GM23338 (cell line): Measurements from ENCODE around the gene IL20RB. TPM values are rescaled to one million over a fixed set of nuclear protein-coding genes. Genes with fewer than 3 reads are reported as not detected.

Experiments
- ATAC-seq: fragments of 200-7000 bp; cut with Tn5 transposase; 3 replicates; pipeline ENCODE4 v1.9.1; 2020
- DNase-seq: peaks from one replicate; pipeline ENCODE4 v3.0.0-alpha.2; 2015; ENCODE audit warnings: low spot score
- H2AFZ ChIP-seq: fragments of 200-600 bp; sonication (generic); 2 replicates; pipeline ENCODE4 v1.8.0; 2016; ENCODE audit warnings: antibody characterized with exemption, mild to moderate bottlenecking, moderate library complexity
- H3F3A ChIP-seq: fragments of 200-600 bp; sonication (generic); replicated peaks from 2 replicates; pipeline ENCODE4 v1.8.0; 2017; ENCODE audit warnings: antibody characterized with exemption, mixed run types, low read depth
- H3K27ac ChIP-seq: fragments of 200-600 bp; sonication (generic); 2 replicates; pipeline ENCODE4 v1.6.1; 2016; ENCODE audit warnings: low read depth
- H3K27me3 ChIP-seq: fragments of 200-600 bp; sonication (generic); 2 replicates; pipeline ENCODE4 v1.8.0; 2016; ENCODE audit warnings: mild to moderate bottlenecking, mixed run types, moderate library complexity; ENCODE audit not compliant: insufficient read depth
- H3K36me3 ChIP-seq: fragments of 200-600 bp; sonication (generic); 2 replicates; pipeline ENCODE4 v1.8.0; 2016; ENCODE audit warnings: mild to moderate bottlenecking; ENCODE audit not compliant: insufficient read depth
- H3K4me1 ChIP-seq: fragments of 200-600 bp; sonication (generic); 2 replicates; pipeline ENCODE4 v1.8.0; 2016; ENCODE audit warnings: mild to moderate bottlenecking, moderate library complexity; ENCODE audit not compliant: insufficient read depth
- H3K4me2 ChIP-seq: fragments of 200-600 bp; sonication (generic); 2 replicates; pipeline ENCODE4 v1.7.1; 2017; ENCODE audit warnings: mixed run types
- H3K4me3 ChIP-seq: fragments of 200-600 bp; sonication (generic); 2 replicates; pipeline ENCODE4 v1.6.1; 2016; ENCODE audit warnings: mixed run types
- H3K79me2 ChIP-seq: fragments of 200-600 bp; sonication (generic); replicated peaks from 2 replicates; pipeline ENCODE4 v1.8.0; 2017; ENCODE audit warnings: mild to moderate bottlenecking; ENCODE audit not compliant: insufficient read depth
- H3K9me2 ChIP-seq: fragments of 200-600 bp; sonication (generic); 2 replicates; pipeline ENCODE4 v1.8.0; 2017; ENCODE audit not compliant: insufficient read depth
- H4K20me1 ChIP-seq: fragments of 200-600 bp; sonication (generic); replicated peaks from 2 replicates; pipeline ENCODE4 v1.8.0; 2017; ENCODE audit warnings: mild to moderate bottlenecking; ENCODE audit not compliant: insufficient read depth
- H3K27ac Mint-ChIP-seq: 2 replicates; pipeline ENCODE4 v1.8.0; 2020; ENCODE audit warnings: inconsistent platforms, mild to moderate bottlenecking, moderate library complexity, mixed read lengths
- H3K27me3 Mint-ChIP-seq: 3 replicates; pipeline ENCODE4 v1.8.0; 2022; ENCODE audit warnings: low read depth, mild to moderate bottlenecking, moderate library complexity, mixed read lengths, inconsistent platforms; ENCODE audit not compliant: insufficient read depth, poor library complexity
- H3K36me3 Mint-ChIP-seq: 3 replicates; pipeline ENCODE4 v1.8.0; 2021; ENCODE audit warnings: low read depth, mild to moderate bottlenecking, inconsistent platforms, moderate library complexity, mixed read lengths
- H3K4me1 Mint-ChIP-seq: 3 replicates; pipeline ENCODE4 v1.8.0; 2020; ENCODE audit warnings: mild to moderate bottlenecking, inconsistent platforms, mixed read lengths
- H3K4me3 Mint-ChIP-seq: 3 replicates; pipeline ENCODE4 v1.8.0; 2021; ENCODE audit warnings: moderate library complexity, mild to moderate bottlenecking, inconsistent platforms, mixed read lengths
- H3K9me3 Mint-ChIP-seq: 3 replicates; pipeline ENCODE4 v1.8.0; 2020; ENCODE audit warnings: moderate library complexity, mild to moderate bottlenecking, inconsistent platforms, mixed read lengths
- CREB1 ChIP-seq: fragments of 250-450 bp; sonication (Bioruptor Pico); IDR thresholded peaks from 2 replicates; pipeline ENCODE4 v1.5.0; 2020; ENCODE audit warnings: low read depth, mild to moderate bottlenecking, moderate library complexity
- EZH2phosphoT487 ChIP-seq: fragments of 200-600 bp; sonication (generic); IDR thresholded peaks from one replicate; pipeline ENCODE4 v1.8.1; 2018; ENCODE audit warnings: antibody characterized with exemption; ENCODE audit not compliant: unreplicated experiment
- JUNB ChIP-seq: IDR thresholded peaks from one replicate; pipeline ENCODE4 v1.6.1; 2016; ENCODE audit warnings: antibody characterized with exemption; ENCODE audit not compliant: unreplicated experiment
- POLR2AphosphoS5 ChIP-seq: IDR thresholded peaks from 2 replicates; pipeline ENCODE4 v1.6.1; 2016; ENCODE audit warnings: antibody characterized with exemption, low read depth
- STAT1 ChIP-seq: IDR thresholded peaks from one replicate; pipeline ENCODE4 v1.6.1; 2016; ENCODE audit warnings: antibody characterized with exemption; ENCODE audit not compliant: unreplicated experiment
- ZNF114 ChIP-seq: fragments of 250-450 bp; sonication (Bioruptor Pico); IDR thresholded peaks from 2 replicates; pipeline ENCODE4 v1.5.0; 2020; ENCODE audit warnings: mild to moderate bottlenecking, moderate library complexity
- ZNF331 ChIP-seq: fragments of 250-450 bp; sonication (Bioruptor Pico); IDR thresholded peaks from 2 replicates; pipeline ENCODE4 v1.5.0; 2020; ENCODE audit warnings: low read depth, mild to moderate bottlenecking, moderate library complexity
- polyA plus RNA-seq: library from polyadenylated mRNA; unstranded; fragments of >200 nt; fragmentation: Nextera tagmentation; extraction: Ambion mirVana; gene quantifications from 2 replicates; pipeline ENCODE4 v1.2.1, GENCODE V29; 2016
- total RNA-seq: library from RNA; depleted of rRNA; stranded (reverse); fragments of >200 nt; shearing (Covaris generic); gene quantifications from 2 replicates; pipeline ENCODE4 v1.2.3, GENCODE V29; 2014
- TF ChIP-seq, protein P1 (sequence below): IDR thresholded peaks from 2 replicates; pipeline ENCODE4 v1.6.1; 2016; ENCODE audit warnings: antibody characterized with exemption
- TF ChIP-seq, protein P2 (sequence below): IDR thresholded peaks from one replicate; pipeline ENCODE4 v1.6.1; 2018; ENCODE audit warnings: antibody characterized with exemption; ENCODE audit not compliant: unreplicated experiment
- TF ChIP-seq, protein P3 (sequence below): fragments of 250-450 bp; sonication (Bioruptor Pico); IDR thresholded peaks from 2 replicates; pipeline ENCODE4 v1.5.0; 2020; ENCODE audit warnings: mild to moderate bottlenecking, moderate library complexity
- TF ChIP-seq, protein P4 (sequence below), 2 experiments: fragments of 200-600 bp in 1 of 2; sonication (generic) in 1 of 2; conservative IDR thresholded peaks; 2 replicates each; pipeline versions ENCODE4 v1.5.1 to v1.6.1; 2016 to 2017; ENCODE audit warnings: antibody characterized with exemption in 2 of 2, low read depth in 2 of 2, mild to moderate bottlenecking in 2 of 2, moderate library complexity in 1 of 2

Gene IL20RB
- total and polyA plus RNA-seq, 2 experiments from 2014 or later, result 1.7 to 4.6 TPM

DNA sequence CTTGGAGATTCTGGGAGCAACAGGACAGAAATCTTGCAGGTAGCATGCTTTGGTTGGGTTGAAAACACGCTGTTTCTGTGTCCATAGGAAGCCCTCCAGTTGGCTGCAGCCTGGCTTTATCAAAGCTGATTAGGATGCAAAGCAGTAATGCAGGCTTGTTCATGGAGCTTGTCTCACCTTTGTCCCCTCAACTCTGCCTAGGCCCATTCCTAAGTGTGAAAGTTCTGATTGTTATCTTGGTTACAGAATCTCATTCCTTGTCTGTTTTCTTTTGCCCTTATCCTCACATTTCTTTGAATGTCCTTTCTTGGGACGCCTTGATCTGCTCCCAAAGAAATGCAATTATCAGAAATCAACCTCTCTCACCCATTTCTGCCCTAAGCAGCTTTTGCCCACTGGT, 83.5 kb downstream of the IL20RB start:
- no peak for DNase-seq
- ATAC-seq, result no peak
- TF ChIP-seq, protein P1, sequence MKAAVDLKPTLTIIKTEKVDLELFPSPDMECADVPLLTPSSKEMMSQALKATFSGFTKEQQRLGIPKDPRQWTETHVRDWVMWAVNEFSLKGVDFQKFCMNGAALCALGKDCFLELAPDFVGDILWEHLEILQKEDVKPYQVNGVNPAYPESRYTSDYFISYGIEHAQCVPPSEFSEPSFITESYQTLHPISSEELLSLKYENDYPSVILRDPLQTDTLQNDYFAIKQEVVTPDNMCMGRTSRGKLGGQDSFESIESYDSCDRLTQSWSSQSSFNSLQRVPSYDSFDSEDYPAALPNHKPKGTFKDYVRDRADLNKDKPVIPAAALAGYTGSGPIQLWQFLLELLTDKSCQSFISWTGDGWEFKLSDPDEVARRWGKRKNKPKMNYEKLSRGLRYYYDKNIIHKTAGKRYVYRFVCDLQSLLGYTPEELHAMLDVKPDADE, result no peak
- no peak for TF ChIP-seq EZH2phosphoT487
- TF ChIP-seq POLR2AphosphoS5, result no peak
- TF ChIP-seq, protein P2, sequence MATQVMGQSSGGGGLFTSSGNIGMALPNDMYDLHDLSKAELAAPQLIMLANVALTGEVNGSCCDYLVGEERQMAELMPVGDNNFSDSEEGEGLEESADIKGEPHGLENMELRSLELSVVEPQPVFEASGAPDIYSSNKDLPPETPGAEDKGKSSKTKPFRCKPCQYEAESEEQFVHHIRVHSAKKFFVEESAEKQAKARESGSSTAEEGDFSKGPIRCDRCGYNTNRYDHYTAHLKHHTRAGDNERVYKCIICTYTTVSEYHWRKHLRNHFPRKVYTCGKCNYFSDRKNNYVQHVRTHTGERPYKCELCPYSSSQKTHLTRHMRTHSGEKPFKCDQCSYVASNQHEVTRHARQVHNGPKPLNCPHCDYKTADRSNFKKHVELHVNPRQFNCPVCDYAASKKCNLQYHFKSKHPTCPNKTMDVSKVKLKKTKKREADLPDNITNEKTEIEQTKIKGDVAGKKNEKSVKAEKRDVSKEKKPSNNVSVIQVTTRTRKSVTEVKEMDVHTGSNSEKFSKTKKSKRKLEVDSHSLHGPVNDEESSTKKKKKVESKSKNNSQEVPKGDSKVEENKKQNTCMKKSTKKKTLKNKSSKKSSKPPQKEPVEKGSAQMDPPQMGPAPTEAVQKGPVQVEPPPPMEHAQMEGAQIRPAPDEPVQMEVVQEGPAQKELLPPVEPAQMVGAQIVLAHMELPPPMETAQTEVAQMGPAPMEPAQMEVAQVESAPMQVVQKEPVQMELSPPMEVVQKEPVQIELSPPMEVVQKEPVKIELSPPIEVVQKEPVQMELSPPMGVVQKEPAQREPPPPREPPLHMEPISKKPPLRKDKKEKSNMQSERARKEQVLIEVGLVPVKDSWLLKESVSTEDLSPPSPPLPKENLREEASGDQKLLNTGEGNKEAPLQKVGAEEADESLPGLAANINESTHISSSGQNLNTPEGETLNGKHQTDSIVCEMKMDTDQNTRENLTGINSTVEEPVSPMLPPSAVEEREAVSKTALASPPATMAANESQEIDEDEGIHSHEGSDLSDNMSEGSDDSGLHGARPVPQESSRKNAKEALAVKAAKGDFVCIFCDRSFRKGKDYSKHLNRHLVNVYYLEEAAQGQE, result no peak
- no peak for TF ChIP-seq ZNF114 (CRISPR knock-in tag)
- TF ChIP-seq ZNF331 (CRISPR knock-in tag), result no peak
- TF ChIP-seq JUNB, result no peak
- no peak for TF ChIP-seq CREB1 (CRISPR knock-in tag)
- TF ChIP-seq, protein P3, sequence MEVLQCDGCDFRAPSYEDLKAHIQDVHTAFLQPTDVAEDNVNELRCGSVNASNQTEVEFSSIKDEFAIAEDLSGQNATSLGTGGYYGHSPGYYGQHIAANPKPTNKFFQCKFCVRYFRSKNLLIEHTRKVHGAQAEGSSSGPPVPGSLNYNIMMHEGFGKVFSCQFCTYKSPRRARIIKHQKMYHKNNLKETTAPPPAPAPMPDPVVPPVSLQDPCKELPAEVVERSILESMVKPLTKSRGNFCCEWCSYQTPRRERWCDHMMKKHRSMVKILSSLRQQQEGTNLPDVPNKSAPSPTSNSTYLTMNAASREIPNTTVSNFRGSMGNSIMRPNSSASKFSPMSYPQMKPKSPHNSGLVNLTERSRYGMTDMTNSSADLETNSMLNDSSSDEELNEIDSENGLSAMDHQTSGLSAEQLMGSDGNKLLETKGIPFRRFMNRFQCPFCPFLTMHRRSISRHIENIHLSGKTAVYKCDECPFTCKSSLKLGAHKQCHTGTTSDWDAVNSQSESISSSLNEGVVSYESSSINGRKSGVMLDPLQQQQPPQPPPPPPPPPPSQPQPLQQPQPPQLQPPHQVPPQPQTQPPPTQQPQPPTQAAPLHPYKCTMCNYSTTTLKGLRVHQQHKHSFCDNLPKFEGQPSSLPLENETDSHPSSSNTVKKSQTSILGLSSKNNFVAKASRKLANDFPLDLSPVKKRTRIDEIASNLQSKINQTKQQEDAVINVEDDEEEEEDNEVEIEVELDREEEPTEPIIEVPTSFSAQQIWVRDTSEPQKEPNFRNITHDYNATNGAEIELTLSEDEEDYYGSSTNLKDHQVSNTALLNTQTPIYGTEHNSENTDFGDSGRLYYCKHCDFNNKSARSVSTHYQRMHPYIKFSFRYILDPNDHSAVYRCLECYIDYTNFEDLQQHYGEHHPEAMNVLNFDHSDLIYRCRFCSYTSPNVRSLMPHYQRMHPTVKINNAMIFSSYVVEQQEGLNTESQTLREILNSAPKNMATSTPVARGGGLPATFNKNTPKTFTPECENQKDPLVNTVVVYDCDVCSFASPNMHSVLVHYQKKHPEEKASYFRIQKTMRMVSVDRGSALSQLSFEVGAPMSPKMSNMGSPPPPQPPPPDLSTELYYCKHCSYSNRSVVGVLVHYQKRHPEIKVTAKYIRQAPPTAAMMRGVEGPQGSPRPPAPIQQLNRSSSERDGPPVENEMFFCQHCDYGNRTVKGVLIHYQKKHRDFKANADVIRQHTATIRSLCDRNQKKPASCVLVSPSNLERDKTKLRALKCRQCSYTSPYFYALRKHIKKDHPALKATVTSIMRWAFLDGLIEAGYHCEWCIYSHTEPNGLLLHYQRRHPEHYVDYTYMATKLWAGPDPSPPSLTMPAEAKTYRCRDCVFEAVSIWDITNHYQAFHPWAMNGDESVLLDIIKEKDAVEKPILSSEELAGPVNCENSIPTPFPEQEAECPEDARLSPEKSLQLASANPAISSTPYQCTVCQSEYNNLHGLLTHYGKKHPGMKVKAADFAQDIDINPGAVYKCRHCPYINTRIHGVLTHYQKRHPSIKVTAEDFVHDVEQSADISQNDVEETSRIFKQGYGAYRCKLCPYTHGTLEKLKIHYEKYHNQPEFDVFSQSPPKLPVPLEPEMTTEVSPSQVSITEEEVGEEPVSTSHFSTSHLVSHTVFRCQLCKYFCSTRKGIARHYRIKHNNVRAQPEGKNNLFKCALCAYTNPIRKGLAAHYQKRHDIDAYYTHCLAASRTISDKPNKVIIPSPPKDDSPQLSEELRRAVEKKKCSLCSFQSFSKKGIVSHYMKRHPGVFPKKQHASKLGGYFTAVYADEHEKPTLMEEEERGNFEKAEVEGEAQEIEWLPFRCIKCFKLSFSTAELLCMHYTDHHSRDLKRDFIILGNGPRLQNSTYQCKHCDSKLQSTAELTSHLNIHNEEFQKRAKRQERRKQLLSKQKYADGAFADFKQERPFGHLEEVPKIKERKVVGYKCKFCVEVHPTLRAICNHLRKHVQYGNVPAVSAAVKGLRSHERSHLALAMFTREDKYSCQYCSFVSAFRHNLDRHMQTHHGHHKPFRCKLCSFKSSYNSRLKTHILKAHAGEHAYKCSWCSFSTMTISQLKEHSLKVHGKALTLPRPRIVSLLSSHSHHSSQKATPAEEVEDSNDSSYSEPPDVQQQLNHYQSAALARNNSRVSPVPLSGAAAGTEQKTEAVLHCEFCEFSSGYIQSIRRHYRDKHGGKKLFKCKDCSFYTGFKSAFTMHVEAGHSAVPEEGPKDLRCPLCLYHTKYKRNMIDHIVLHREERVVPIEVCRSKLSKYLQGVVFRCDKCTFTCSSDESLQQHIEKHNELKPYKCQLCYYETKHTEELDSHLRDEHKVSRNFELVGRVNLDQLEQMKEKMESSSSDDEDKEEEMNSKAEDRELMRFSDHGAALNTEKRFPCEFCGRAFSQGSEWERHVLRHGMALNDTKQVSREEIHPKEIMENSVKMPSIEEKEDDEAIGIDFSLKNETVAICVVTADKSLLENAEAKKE (CRISPR knock-in tag), result no peak
- TF ChIP-seq, protein P4, sequence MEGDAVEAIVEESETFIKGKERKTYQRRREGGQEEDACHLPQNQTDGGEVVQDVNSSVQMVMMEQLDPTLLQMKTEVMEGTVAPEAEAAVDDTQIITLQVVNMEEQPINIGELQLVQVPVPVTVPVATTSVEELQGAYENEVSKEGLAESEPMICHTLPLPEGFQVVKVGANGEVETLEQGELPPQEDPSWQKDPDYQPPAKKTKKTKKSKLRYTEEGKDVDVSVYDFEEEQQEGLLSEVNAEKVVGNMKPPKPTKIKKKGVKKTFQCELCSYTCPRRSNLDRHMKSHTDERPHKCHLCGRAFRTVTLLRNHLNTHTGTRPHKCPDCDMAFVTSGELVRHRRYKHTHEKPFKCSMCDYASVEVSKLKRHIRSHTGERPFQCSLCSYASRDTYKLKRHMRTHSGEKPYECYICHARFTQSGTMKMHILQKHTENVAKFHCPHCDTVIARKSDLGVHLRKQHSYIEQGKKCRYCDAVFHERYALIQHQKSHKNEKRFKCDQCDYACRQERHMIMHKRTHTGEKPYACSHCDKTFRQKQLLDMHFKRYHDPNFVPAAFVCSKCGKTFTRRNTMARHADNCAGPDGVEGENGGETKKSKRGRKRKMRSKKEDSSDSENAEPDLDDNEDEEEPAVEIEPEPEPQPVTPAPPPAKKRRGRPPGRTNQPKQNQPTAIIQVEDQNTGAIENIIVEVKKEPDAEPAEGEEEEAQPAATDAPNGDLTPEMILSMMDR (conservative IDR thresholded peaks at IDR 0.05; ENCODE audit: low read depth in 2 of 2), result no peak
- no peak for TF ChIP-seq STAT1
- no peaks in the 10 kb centered on the region for H3F3A ChIP-seq
- no peak overlapping the region for H3K27ac ChIP-seq
- Mint-ChIP-seq H3K27ac (no peak overlapping the region), H3K36me3 (no peaks in the 10 kb centered on the region; the same call in 2 of the 3 replicates), H3K27me3 (peaks cover 2% of the 10 kb centered on the region), H3K4me3 (no peak overlapping the region), H3K9me3 (no peaks in the 10 kb centered on the region), H3K4me1 (peaks cover 10% of the 10 kb centered on the region)
- H3K36me3 ChIP-seq, result no peaks in the 10 kb centered on the region
- H3K4me2 ChIP-seq, result no peak overlapping the region
- H3K4me3 ChIP-seq, result no peak overlapping the region
- no peaks in the 10 kb centered on the region for H3K79me2 ChIP-seq
- no peaks in the 10 kb centered on the region for H3K9me2 ChIP-seq
- H4K20me1 ChIP-seq, result no peaks in the 10 kb centered on the region
- no peak overlapping the region for H2AFZ ChIP-seq
- H3K4me1 ChIP-seq, result peaks cover 9% of the 10 kb centered on the region; the same call in 1 of the 2 replicates
- H3K27me3 ChIP-seq, result no peaks in the 10 kb centered on the region
